ENCODE results near the gene KREMEN1. TPM values are rescaled to one million over a fixed set of nuclear protein-coding genes. Genes with fewer than 3 reads are reported as not detected.

KREMEN1 gene
- total RNA-seq, 1 donor from 2014 or later, result 72.9 TPM

GRCh38 chr22:29152954-29153719 lies 80.3 kb downstream of the KREMEN1 start:
- no peak for ATAC-seq

GRCh38 chr22:29154364-29155048 lies 81.7 kb downstream of the KREMEN1 start:
- ATAC-seq, result peak; percentile 67

- peak; percentile 16 for ATAC-seq
Measured at GRCh38 chr22:29155966-29156365, 83.1 kb downstream of the KREMEN1 start.

DNA sequence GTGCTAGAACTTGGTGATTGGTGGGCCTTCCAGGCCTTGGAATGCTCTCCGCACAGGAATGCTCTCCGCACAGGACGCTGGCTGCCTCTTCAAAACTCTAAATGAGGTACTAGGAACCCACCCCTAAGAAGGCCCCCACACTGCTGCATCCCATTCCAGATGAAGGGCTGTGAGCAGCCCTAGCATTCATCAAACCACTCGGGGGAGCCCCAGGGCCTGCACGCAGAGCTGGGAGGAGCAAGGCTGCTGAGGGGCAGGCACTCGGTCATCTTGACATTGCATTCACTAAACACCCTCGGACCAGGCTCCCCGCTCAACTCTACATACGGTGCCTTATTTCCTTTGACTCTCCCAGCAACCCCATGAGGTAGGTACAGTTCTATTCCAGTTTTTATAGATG lies 83.7 kb downstream of the KREMEN1 start:
- no peak for ATAC-seq

DNA sequence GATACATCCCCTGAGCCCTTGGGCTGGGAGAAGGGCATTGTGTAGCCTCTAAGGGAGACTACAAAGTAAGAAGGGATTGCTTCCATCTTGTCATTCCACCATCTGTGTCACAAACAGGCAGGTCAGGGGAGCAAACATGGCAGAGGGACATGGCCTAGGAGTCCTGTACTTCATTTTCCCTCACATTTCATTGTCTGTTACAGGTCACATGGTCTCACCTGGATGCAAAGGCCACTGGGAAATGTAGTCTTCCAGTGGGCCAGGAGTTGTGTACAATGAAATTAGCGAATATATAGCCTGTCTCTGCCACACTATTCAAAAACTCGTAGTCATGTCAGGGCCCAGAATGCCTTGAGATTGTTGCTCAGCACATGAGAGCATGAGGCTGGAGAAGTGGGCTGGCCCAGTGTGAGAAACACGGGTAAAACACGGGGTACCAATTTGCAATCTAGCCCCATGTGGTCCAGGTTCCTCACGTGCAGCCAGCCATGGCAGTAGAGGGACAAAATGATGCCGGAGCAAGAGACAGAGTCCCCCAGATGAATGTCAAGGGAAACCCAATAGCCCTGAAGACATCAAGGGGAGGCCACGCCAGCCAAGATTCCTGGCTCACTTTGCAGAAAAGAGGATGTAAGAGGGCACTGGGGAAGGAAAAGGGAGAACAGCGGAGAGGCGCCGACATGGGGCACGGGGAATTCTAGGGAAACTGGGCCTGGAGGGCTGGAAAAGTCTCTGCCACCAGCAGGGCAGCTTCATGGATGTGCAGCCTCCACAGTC lies 85.1 kb downstream of the KREMEN1 start:
- ATAC-seq, result no peak

- ATAC-seq, result no peak
Measured at GRCh38 chr22:29158546-29158945, 85.7 kb downstream of the KREMEN1 start.

DNA sequence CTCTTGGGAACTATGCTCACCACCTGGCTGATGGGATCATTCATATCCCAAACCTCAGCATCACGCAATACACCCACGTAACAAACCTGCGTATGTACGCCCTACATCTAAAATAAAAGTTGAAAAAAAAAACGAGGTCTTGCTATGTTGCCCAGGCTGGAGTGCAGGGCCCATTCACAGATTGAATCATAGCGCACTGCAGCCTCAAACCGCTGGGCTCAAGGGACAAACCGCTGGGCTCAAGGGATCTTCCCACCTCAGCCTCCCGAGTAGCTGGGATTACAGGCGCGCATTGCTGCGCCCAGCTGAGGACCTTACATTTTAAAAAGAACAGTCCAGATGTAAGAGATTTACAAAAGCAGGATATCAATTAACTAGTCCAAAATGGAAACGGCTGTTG lies 91.0 kb downstream of the KREMEN1 start:
- ATAC-seq, result no peak

DNA sequence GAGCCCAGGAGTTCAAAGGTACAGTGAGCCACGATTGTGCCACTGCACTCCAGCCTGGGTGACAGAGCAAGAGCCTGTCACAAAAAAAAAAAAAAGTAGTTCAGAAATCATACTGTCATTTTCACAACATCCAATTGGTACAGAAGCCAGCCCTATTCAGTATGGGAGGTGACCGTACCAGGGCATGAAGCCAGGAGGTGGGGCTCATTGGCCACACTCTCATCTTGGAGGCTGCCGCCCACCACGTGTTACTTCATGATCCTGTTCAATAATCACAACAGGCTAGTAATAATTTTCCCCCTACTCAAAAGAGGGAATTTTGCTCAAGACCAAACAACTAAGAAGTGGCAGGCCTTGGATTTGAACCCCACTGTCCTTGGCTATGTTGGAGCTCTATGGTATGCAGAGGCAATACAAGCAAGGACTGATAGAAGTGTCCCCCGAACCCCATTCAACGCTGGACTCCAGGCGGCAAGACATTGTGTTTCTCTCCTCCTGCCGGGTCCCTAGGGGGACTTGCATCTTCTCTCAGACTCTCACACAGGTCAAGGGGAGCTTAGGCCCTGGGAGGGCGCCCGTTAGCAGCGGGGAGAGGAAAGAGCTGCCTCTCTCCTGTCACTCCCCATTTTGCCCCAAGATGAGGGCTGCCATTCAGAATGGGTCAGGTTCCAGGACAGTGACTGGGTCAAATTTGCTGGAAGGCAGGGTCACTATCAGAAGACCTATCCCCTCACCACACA lies 92.7 kb downstream of the KREMEN1 start:
- ATAC-seq, result no peak

DNA sequence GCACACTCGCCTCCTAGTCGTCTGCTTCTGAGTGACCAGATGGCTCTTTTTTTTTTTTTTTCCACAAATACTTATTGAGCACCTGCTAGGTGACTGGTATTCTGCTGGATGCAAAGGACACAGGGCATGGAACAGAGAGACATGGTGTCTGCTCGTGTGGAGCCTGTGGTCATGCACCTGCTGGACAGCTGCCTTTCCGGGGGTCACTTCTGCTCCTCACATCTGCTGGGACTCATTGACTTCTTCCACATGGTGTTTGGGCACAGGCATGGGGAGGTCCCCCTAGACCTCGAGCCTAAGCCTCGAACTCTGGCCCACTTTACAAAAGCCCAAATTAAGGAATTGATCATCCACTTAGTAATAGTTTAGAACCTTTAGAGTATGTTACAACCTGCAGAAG lies 93.3 kb downstream of the KREMEN1 start:
- no peak for ATAC-seq

DNA sequence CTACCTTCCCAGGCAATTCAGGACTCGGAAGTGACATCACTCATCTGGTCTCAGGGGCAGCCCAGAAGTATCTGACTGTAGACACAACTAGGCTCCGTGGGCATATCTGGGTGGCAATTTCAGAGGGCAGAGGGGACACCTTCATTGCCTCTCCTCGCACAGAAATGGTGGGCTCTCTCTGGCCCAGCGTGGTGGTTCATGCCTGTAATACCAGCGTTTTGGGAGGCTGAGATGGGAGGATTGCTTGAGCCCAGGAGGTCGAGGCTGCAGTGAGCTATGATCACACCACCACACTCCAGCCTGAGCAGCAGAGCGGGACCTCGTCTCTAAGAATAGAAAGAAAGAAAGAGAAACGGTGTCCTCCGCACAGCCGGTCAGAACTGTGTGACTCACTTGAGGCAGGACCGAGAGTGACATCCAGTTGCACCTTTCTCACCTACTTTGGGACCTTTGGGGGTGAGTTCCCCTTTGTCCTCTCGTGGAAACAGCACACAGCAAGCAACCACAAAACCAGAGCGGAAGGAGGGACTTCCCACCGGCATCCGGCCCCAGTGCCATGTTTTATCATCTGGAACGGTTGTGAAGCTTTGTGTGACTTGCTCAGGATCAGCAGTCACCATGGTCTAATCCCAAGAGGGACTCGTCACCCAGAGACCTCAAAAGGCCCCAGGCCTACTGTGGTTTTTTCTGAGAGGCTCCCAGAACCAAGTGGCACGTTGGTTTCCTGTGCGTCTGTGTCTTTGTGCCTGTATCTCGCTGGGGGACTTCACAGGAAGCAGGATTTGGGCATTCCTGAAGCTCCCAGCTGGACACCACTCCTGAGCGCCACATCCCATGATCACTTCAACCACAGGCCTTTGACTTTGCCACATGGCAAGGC lies 94.4 kb downstream of the KREMEN1 start:
- ATAC-seq, result peak; percentile 41

DNA sequence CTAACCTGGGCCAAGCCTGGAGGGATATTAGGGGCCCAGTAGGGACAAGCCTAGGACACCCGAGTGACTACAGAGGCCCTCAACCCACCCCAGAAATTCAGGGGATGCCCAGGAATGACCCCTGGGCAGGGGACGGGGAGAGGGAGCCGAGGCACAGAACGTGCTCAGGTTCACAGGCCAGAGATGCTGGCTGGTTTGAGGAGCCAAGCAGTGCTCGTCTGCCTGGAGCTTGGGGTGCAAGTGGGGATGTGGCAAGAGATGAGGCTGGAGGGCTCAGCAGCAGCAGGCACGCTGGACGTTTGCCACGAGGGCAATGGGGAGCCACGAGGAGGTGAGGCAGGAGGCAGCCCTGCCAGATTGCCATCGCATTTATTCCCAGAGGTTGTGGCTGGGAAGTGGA lies 98.9 kb downstream of the KREMEN1 start:
- no peak for ATAC-seq

DNA sequence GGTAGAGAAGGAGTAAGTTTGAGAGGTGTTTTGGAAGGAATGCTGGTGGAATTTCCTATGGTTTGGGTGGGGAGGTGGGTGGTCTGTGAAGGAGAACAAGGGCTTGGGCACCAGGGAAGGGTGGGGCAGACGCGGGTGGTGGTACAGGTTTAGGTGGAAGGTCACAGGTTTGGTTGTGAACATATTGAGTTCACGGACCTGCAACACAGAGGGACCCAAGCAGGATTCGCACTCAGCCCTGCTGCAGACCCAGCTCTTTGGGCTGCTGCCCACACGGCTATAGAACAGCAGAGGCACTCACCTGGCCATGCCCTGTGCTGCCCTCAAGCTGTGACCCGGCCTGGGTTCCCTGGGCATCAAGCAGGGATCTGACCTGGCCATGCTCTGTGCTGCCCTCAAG lies 99.4 kb downstream of the KREMEN1 start:
- ATAC-seq, result no peak

DNA sequence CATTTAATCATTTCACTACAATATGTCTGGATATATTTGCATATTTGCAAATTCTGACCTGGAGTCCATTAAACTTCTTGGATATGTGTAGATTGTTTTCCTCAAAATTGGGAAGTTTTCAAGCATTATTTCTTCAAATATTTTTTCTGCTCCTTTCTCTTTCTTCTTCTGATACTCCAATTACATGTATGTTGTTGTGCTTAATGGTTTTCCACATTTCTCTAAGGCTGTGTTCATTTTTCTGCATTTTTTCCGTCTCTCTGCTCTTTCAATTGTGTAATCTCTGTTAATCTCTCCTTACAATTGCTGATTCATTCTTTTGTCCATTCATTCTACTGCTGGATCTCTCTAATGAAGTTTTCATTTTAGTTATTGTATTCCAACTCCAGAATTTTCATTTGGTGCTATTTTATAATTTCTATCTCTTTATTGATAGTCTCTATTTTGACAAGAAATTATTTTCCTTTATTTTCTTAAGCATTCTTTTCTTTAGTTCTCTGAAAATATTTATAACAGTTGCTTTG lies 102.5 kb downstream of the KREMEN1 start:
- ATAC-seq, result no peak

GRCh38 chr22:29183971-29184848 lies 111.4 kb downstream of the KREMEN1 start:
- ATAC-seq, result no peak

GRCh38 chr22:29184849-29185490 lies 112.1 kb downstream of the KREMEN1 start:
- no peak for ATAC-seq

- no peak for ATAC-seq
Measured at GRCh38 chr22:29186302-29186701, 113.5 kb downstream of the KREMEN1 start.

GRCh38 chr22:29187831-29188230 lies 115.0 kb downstream of the KREMEN1 start:
- no peak for ATAC-seq

- ATAC-seq, result no peak
Measured at GRCh38 chr22:29190051-29190450, 117.2 kb downstream of the KREMEN1 start.

GRCh38 chr22:29190918-29191317 lies 118.1 kb downstream of the KREMEN1 start:
- ATAC-seq, result no peak

GRCh38 chr22:29193021-29193420 lies 120.2 kb downstream of the KREMEN1 start:
- ATAC-seq, result no peak
